Measurements from ENCODE around the gene ARHGEF10L. TPM values are rescaled to one million over a fixed set of nuclear protein-coding genes. Genes with fewer than 3 reads are reported as not detected.

The ARHGEF10L gene
- total RNA-seq, 1 experiment from 2014 or later: 21.6 TPM

- Histone ChIP-seq H3F3A (ENCODE audit: insufficient read depth, low read depth) (no peaks in the 10 kb centered on the region), H3K9me3 (ENCODE audit: insufficient read depth, low read depth) (no peaks in the 10 kb centered on the region), H3K4me3 (no peak overlapping the region), H3K79me2 (ENCODE audit: low read depth) (no peaks in the 10 kb centered on the region), H4K20me1 (ENCODE audit: insufficient read depth) (no peaks in the 10 kb centered on the region), H3K9me2 (ENCODE audit: insufficient read depth) (no peaks in the 10 kb centered on the region), H3K4me2 (no peak overlapping the region), H3K4me1 (replicated peaks; ENCODE audit: insufficient read depth) (no peaks in the 10 kb centered on the region), H3K36me3 (ENCODE audit: low read depth) (no peaks in the 10 kb centered on the region), H3K27me3 (ENCODE audit: insufficient read depth, low read depth) (no peaks in the 10 kb centered on the region), H2AFZ (no peak overlapping the region), H3K27ac (no peak overlapping the region)
- intact Hi-C loops (cut with micrococcal nuclease; ENCODE audit: unreplicated experiment): no loop called here
- DNase-seq: no peak
- no TSS peak for BruUV-seq (replicated peaks)
- no peak for TF ChIP-seq EZH2 (IDR thresholded peaks at IDR 0.05; ENCODE audit: low read depth)
- TF ChIP-seq CTCF (conservative IDR thresholded peaks at IDR 0.05): no peak
- POLR2A ChIA-PET (ENCODE audit: unreplicated experiment): no interaction called here
- CTCF ChIA-PET: no interaction called here
Observed at GRCh38 chr1:17614586-17614985, 75.1 kb downstream of the ARHGEF10L start.

- H3K36me3 ChIP-seq (ENCODE audit: low read depth): no peaks in the 10 kb centered on the region
- no peaks in the 10 kb centered on the region for H3K4me1 ChIP-seq (replicated peaks; ENCODE audit: insufficient read depth)
- CTCF ChIA-PET: interaction anchor here (0.6 kb wide), 1 partner anchor 261 kb away, joined by 3 read pairs; no protein-coding TSS in a partner anchor
- TF ChIP-seq EZH2 (IDR thresholded peaks at IDR 0.05; ENCODE audit: low read depth) (no peak), CTCF (conservative IDR thresholded peaks at IDR 0.05) (no peak)
- H3K27ac ChIP-seq: no peak overlapping the region
- H3K4me2 ChIP-seq: no peak overlapping the region
- no peaks in the 10 kb centered on the region for H4K20me1 ChIP-seq (ENCODE audit: insufficient read depth)
- intact Hi-C loops (cut with micrococcal nuclease; ENCODE audit: unreplicated experiment): no loop called here
- no peaks in the 10 kb centered on the region for H3K9me3 ChIP-seq (ENCODE audit: insufficient read depth, low read depth)
- no peaks in the 10 kb centered on the region for H3K9me2 ChIP-seq (ENCODE audit: insufficient read depth)
- no peaks in the 10 kb centered on the region for H3F3A ChIP-seq (ENCODE audit: insufficient read depth, low read depth)
- no peak overlapping the region for H2AFZ ChIP-seq
- no TSS peak for BruUV-seq (replicated peaks)
- no peak for DNase-seq
- no peaks in the 10 kb centered on the region for H3K79me2 ChIP-seq (ENCODE audit: low read depth)
- H3K27me3 ChIP-seq (ENCODE audit: insufficient read depth, low read depth): no peaks in the 10 kb centered on the region
- H3K4me3 ChIP-seq: no peak overlapping the region
- POLR2A ChIA-PET (ENCODE audit: unreplicated experiment): no interaction called here
Observed at GRCh38 chr1:17615157-17615556, 75.7 kb downstream of the ARHGEF10L start.

- H3K36me3 ChIP-seq (ENCODE audit: low read depth): no peaks in the 10 kb centered on the region
- H3K4me3 ChIP-seq: no peak overlapping the region
- no peaks in the 10 kb centered on the region for H4K20me1 ChIP-seq (ENCODE audit: insufficient read depth)
- POLR2A ChIA-PET (ENCODE audit: unreplicated experiment): no interaction called here
- TF ChIP-seq EZH2 (IDR thresholded peaks at IDR 0.05; ENCODE audit: low read depth) (no peak), CTCF (conservative IDR thresholded peaks at IDR 0.05) (no peak)
- no TSS peak for BruUV-seq (replicated peaks)
- H3K4me1 ChIP-seq (replicated peaks; ENCODE audit: insufficient read depth): no peaks in the 10 kb centered on the region
- CTCF ChIA-PET: no interaction called here
- H3K27ac ChIP-seq: no peak overlapping the region
- H3K79me2 ChIP-seq (ENCODE audit: low read depth): no peaks in the 10 kb centered on the region
- H3K4me2 ChIP-seq: no peak overlapping the region
- H3F3A ChIP-seq (ENCODE audit: insufficient read depth, low read depth): no peaks in the 10 kb centered on the region
- no peaks in the 10 kb centered on the region for H3K9me3 ChIP-seq (ENCODE audit: insufficient read depth, low read depth)
- H3K27me3 ChIP-seq (ENCODE audit: insufficient read depth, low read depth): no peaks in the 10 kb centered on the region
- intact Hi-C loops (cut with micrococcal nuclease; ENCODE audit: unreplicated experiment): no loop called here
- no peaks in the 10 kb centered on the region for H3K9me2 ChIP-seq (ENCODE audit: insufficient read depth)
- no peak for DNase-seq
- no peak overlapping the region for H2AFZ ChIP-seq
Observed at GRCh38 chr1:17615959-17616358, 76.5 kb downstream of the ARHGEF10L start.
